ENCODE data around the gene WDR70. TPM values are rescaled to one million over a fixed set of nuclear protein-coding genes. Genes with fewer than 3 reads are reported as not detected.
"Not testable (repeated sequence)": the region's sequence is repeated elsewhere in the genome, so short reads cannot be mapped to it uniquely, and the experiment has no call there.

WDR70 gene
- total and polyA plus RNA-seq, 4 donors, result 4.0 to 17.7 (median 14.5) TPM

- no peak for TF ChIP-seq FOXA1 (IDR thresholded peaks at IDR 0.05)
These were observed 410.9 kb downstream of the WDR70 start (continued) for GRCh38 chr5:37789991-37790390.

DNA sequence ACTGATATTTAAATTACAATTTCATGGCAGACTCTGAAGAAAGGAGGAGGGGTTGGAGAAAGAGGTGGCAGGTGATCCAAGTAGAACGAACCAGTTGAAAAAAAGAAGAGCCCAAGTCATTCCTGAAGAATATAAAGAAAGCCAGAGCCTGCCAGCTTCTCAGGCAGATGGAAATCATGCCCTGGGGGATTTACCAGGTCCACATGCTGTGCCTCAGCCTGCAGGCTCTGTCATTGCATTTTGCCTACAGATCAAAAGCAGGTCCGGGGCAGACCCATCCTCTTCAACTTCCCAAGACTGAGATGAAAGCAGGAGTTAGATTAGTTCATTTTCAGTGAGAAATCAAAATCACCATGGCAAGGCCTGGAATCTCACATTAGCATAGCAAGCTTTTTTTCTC lies 412.2 kb downstream of the WDR70 start:
- Histone ChIP-seq H3K36me3 (ENCODE audit: control insufficient read depth in 4 of 4, insufficient read depth in 3 of 4, low read depth in 1 of 4, low read length in 3 of 4) (no peaks in the 10 kb centered on the region), H3K27me3 (ENCODE audit: control insufficient read depth in 4 of 4, insufficient read depth in 4 of 4, low read length in 3 of 4) (no peaks in the 10 kb centered on the region), H3K4me3 (ENCODE audit: low read depth in 1 of 3, low read length in 3 of 3) (no peak overlapping the region), H3K9ac (ENCODE audit: low read depth in 1 of 2, low read length in 2 of 2) (no peak overlapping the region), H3K27ac (ENCODE audit: low read depth in 1 of 2, low read length in 2 of 2) (no peak overlapping the region), H3K9me3 (ENCODE audit: control insufficient read depth in 4 of 4, low read length in 3 of 4) (peaks cover 0 to 3% (median 2%) of the 10 kb centered on the region in 4 donors), H3K4me1 (ENCODE audit: control insufficient read depth in 4 of 4, insufficient read depth in 4 of 4, low read length in 3 of 4) (no peaks in the 10 kb centered on the region)
- TF ChIP-seq ATF3 (IDR thresholded peaks at IDR 0.05) (no peak), FOXA1 (IDR thresholded peaks at IDR 0.05) (no peak), REST (IDR thresholded peaks at IDR 0.05) (no peak), YY1 (IDR thresholded peaks at IDR 0.05) (no peak), HNF4G (IDR thresholded peaks at IDR 0.05) (no peak), NR2F2 (IDR thresholded peaks at IDR 0.05) (no peak), TAF1 (conservative IDR thresholded peaks at IDR 0.05) (no peak), SP1 (IDR thresholded peaks at IDR 0.05) (no peak), FOXA2 (IDR thresholded peaks at IDR 0.05) (no peak), MAX (IDR thresholded peaks at IDR 0.05) (no peak), HNF4A (conservative IDR thresholded peaks at IDR 0.05) (no peak), RXRA (IDR thresholded peaks at IDR 0.05) (no peak)
- TF ChIP-seq, protein P1, sequence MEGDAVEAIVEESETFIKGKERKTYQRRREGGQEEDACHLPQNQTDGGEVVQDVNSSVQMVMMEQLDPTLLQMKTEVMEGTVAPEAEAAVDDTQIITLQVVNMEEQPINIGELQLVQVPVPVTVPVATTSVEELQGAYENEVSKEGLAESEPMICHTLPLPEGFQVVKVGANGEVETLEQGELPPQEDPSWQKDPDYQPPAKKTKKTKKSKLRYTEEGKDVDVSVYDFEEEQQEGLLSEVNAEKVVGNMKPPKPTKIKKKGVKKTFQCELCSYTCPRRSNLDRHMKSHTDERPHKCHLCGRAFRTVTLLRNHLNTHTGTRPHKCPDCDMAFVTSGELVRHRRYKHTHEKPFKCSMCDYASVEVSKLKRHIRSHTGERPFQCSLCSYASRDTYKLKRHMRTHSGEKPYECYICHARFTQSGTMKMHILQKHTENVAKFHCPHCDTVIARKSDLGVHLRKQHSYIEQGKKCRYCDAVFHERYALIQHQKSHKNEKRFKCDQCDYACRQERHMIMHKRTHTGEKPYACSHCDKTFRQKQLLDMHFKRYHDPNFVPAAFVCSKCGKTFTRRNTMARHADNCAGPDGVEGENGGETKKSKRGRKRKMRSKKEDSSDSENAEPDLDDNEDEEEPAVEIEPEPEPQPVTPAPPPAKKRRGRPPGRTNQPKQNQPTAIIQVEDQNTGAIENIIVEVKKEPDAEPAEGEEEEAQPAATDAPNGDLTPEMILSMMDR (IDR thresholded peaks at IDR 0.05; ENCODE audit: low read depth, low read length, missing input control), result no peak
- DNase-seq (ENCODE audit: low spot score), result no peak
- 87% methylated on average over 2 of the region's 2 CpGs for WGBS

GRCh38 chr5:37792975-37793631 lies 414.0 kb downstream of the WDR70 start:
- no peaks in the 10 kb centered on the region for H3K36me3 ChIP-seq (ENCODE audit: control insufficient read depth in 4 of 4, insufficient read depth in 3 of 4, low read depth in 1 of 4, low read length in 3 of 4)
- no peak for TF ChIP-seq JUND (IDR thresholded peaks at IDR 0.05)
- no peak for TF ChIP-seq ATF3 (IDR thresholded peaks at IDR 0.05)
- TF ChIP-seq EGR1 (IDR thresholded peaks at IDR 0.05; ENCODE audit: low read depth in 2 of 2), result no peak
- TF ChIP-seq NR2F2 (IDR thresholded peaks at IDR 0.05), result no peak
- TF ChIP-seq, protein P1 (IDR thresholded peaks at IDR 0.05; ENCODE audit: low read depth, low read length, missing input control), result no peak
- TF ChIP-seq GABPA (IDR thresholded peaks at IDR 0.05 in 1 of 2, conservative IDR thresholded peaks at IDR 0.05 in 1 of 2), result no peak
- TF ChIP-seq YY1 (IDR thresholded peaks at IDR 0.05), result no peak
- WGBS, result 77% methylated on average over 2 of the region's 2 CpGs
- no peak for DNase-seq (ENCODE audit: low spot score)
- peaks cover 0 to 3% (median 2%) of the 10 kb centered on the region in 4 donors for H3K9me3 ChIP-seq (ENCODE audit: control insufficient read depth in 4 of 4, low read length in 3 of 4)
- H3K4me3 ChIP-seq (ENCODE audit: low read depth in 1 of 3, low read length in 3 of 3), result no peak overlapping the region
- no peaks in the 10 kb centered on the region for H3K4me1 ChIP-seq (ENCODE audit: control insufficient read depth in 4 of 4, insufficient read depth in 4 of 4, low read length in 3 of 4)
- no peaks in the 10 kb centered on the region for H3K27me3 ChIP-seq (ENCODE audit: control insufficient read depth in 4 of 4, insufficient read depth in 4 of 4, low read length in 3 of 4)
- no peak overlapping the region for H3K27ac ChIP-seq (ENCODE audit: low read depth in 1 of 2, low read length in 2 of 2)
- H3K9ac ChIP-seq (ENCODE audit: low read depth in 1 of 2, low read length in 2 of 2), result no peak overlapping the region

GRCh38 chr5:37795292-37795691 lies 416.2 kb downstream of the WDR70 start:
- H3K36me3 ChIP-seq (ENCODE audit: control insufficient read depth in 4 of 4, insufficient read depth in 3 of 4, low read depth in 1 of 4, low read length in 3 of 4); H3K4me3 ChIP-seq (ENCODE audit: low read depth in 1 of 3, low read length in 3 of 3); H3K27me3 ChIP-seq (ENCODE audit: control insufficient read depth in 4 of 4, insufficient read depth in 4 of 4, low read length in 3 of 4); DNase-seq (ENCODE audit: low spot score); H3K9ac ChIP-seq (ENCODE audit: low read depth in 1 of 2, low read length in 2 of 2); H3K4me1 ChIP-seq (ENCODE audit: control insufficient read depth in 4 of 4, insufficient read depth in 4 of 4, low read length in 3 of 4); H3K9me3 ChIP-seq (ENCODE audit: control insufficient read depth in 4 of 4, low read length in 3 of 4); H3K27ac ChIP-seq (ENCODE audit: low read depth in 1 of 2, low read length in 2 of 2): not testable (repeated sequence)
- WGBS, result 73% methylated on average over 2 of the region's 2 CpGs

All from liver (tissue), 9 donors.